Measurements from ENCODE around the gene ADNP. TPM values are rescaled to one million over a fixed set of nuclear protein-coding genes. Genes with fewer than 3 reads are reported as not detected.

ADNP gene
- total and polyA plus RNA-seq, 2 of the 13 experiments (the other 11 are each of a cell fraction or from before 2014, with no cell fraction given), result 21.0 to 21.5 TPM

GRCh38 chr20:50870561-50871161, 60.6 kb downstream of the ADNP start (continued):
- TF ChIP-seq ZSCAN21 (CRISPR knock-in tag; IDR thresholded peaks at IDR 0.05; ENCODE audit: borderline replicate concordance) (no peak), ZNF275 (CRISPR knock-in tag; IDR thresholded peaks at IDR 0.05; ENCODE audit: borderline replicate concordance) (no peak), MXD4 (CRISPR knock-in tag; IDR thresholded peaks at IDR 0.05) (no peak), ZNF629 (CRISPR knock-in tag; conservative IDR thresholded peaks at IDR 0.05) (no peak), ZNF362 (CRISPR knock-in tag; IDR thresholded peaks at IDR 0.05; ENCODE audit: borderline replicate concordance) (no peak), ZNF687 (CRISPR knock-in tag; IDR thresholded peaks at IDR 0.05) (peak; percentile 49), ZKSCAN5 (CRISPR knock-in tag; IDR thresholded peaks at IDR 0.05) (no peak), FOXO4 (CRISPR knock-in tag; conservative IDR thresholded peaks at IDR 0.05) (no peak), KLF6 (CRISPR knock-in tag; IDR thresholded peaks at IDR 0.05) (no peak), STAT5B (CRISPR knock-in tag; IDR thresholded peaks at IDR 0.05) (no peak), ZNF569 (CRISPR knock-in tag; IDR thresholded peaks at IDR 0.05; ENCODE audit: borderline replicate concordance) (no peak), ZBTB39 (CRISPR knock-in tag; IDR thresholded peaks at IDR 0.05) (no peak), EED (CRISPR knock-in tag; IDR thresholded peaks at IDR 0.05) (no peak), ZNF335 (CRISPR knock-in tag; IDR thresholded peaks at IDR 0.05) (no peak), ZHX1 (CRISPR knock-in tag; IDR thresholded peaks at IDR 0.05; ENCODE audit: low read depth) (no peak), CEBPB (IDR thresholded peaks at IDR 0.05; ENCODE audit: borderline replicate concordance, low read depth, low read length) (no peak; the same call in 1 of the 2 replicates)

All from HepG2 (cell line).